ENCODE data around the gene ACTL7B.
"Not testable (repeated sequence)": the region's sequence is repeated elsewhere in the genome, so short reads cannot be mapped to it uniquely, and the experiment has no call there.

ACTL7B gene, protein sequence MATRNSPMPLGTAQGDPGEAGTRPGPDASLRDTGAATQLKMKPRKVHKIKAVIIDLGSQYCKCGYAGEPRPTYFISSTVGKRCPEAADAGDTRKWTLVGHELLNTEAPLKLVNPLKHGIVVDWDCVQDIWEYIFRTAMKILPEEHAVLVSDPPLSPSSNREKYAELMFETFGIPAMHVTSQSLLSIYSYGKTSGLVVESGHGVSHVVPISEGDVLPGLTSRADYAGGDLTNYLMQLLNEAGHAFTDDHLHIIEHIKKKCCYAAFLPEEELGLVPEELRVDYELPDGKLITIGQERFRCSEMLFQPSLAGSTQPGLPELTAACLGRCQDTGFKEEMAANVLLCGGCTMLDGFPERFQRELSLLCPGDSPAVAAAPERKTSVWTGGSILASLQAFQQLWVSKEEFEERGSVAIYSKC

DNA sequence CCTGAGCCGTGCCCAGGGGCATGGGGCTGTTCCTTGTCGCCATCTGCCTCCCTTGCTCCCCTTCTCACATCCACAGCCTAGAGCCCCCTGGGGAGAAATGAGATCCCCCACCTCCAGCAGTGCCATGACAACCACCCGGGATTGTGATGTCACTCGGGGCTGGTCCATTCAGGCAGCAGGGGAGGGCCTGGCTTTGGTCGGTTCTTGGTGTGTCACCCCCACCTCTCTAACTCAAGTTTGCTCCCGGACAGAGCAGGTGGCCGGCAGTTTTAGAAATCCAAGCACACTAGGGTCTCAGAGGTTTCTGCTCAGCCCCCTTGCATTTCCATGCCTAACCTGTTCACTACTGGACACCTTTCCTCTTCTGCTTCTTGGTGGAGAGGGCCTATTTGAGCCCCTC, at the start of gene ACTL7B:
ACTL7B (minus strand) TSS at position 99 of the 400 bp plus-strand sequence; CDS start at position 43, 56 bp downstream.
- Histone ChIP-seq H3K27ac (no peak within 1 kb of the TSS), H3K27me3 (no peaks in the 10 kb centered on the region), H3K4me1 (no peaks in the 10 kb centered on the region), H3K4me3 (no peak within 1 kb of the TSS), H3K9me3 (no peaks in the 10 kb centered on the region), H3K36me3 (no peaks in the 10 kb centered on the region)
- no peak for DNase-seq
- TF ChIP-seq, protein P1, sequence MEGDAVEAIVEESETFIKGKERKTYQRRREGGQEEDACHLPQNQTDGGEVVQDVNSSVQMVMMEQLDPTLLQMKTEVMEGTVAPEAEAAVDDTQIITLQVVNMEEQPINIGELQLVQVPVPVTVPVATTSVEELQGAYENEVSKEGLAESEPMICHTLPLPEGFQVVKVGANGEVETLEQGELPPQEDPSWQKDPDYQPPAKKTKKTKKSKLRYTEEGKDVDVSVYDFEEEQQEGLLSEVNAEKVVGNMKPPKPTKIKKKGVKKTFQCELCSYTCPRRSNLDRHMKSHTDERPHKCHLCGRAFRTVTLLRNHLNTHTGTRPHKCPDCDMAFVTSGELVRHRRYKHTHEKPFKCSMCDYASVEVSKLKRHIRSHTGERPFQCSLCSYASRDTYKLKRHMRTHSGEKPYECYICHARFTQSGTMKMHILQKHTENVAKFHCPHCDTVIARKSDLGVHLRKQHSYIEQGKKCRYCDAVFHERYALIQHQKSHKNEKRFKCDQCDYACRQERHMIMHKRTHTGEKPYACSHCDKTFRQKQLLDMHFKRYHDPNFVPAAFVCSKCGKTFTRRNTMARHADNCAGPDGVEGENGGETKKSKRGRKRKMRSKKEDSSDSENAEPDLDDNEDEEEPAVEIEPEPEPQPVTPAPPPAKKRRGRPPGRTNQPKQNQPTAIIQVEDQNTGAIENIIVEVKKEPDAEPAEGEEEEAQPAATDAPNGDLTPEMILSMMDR (IDR thresholded peaks at IDR 0.05) = no peak
- intact Hi-C loops (cut with DNase I; ENCODE audit: low total_unique reads) = no loop called here

DNA sequence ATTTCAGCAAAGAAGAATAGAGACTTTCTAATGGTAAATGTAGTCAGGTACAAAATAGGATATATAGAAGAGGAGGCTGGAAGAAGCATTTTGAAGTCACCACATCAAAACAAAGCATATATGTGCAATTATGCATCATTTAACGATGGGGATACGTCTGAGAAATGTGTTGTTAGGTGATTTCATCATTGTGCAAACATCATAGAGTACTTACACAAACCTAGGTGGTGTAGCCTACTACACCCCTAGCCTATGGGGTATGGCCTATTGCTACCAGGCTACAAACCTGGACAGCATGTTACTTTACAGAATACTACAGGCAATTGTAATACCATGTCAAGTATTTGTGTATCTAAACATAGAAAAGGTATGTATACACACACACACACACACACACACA, 49.7 kb upstream of the ACTL7B start:
- Histone ChIP-seq H3K27me3 (no peaks in the 10 kb centered on the region), H3K36me3 (peaks cover 91 to 100% (median 94%) of the 10 kb centered on the region in 3 donors), H3K9me3 (no peaks in the 10 kb centered on the region), H3K27ac (no peak overlapping the region), H3K4me1 (no peaks in the 10 kb centered on the region), H3K4me3 (no peak overlapping the region)
- intact Hi-C loops (cut with DNase I; ENCODE audit: low total_unique reads) = no loop called here
- no peak for DNase-seq
- TF ChIP-seq, protein P1 (IDR thresholded peaks at IDR 0.05) = no peak

DNA sequence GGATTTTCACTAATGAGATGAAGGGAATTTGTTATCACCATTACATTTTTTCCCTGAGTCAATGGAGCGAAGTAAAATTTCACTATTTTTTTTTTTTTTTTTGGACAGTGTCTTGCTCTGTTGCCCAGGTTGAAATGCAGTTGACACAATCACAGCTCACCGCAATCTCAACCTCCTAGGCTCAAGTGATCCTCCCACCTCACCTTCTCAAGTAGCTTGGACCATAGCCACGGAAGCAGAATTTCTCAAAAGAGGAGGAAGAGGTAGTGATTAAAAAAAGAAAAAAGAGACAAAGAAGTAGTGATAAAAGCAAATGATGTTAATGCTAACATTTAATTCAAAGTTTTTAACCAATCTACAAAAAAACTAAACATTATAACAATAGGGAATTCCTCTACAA, 48.4 kb upstream of the ACTL7B start:
- intact Hi-C loops (cut with DNase I; ENCODE audit: low total_unique reads) = no loop called here
- TF ChIP-seq, protein P1 (IDR thresholded peaks at IDR 0.05) = no peak
- peaks cover 88 to 100% (median 92%) of the 10 kb centered on the region in 3 donors for H3K36me3 ChIP-seq
- no peak overlapping the region for H3K27ac ChIP-seq
- no peak for DNase-seq
- no peaks in the 10 kb centered on the region for H3K27me3 ChIP-seq
- no peaks in the 10 kb centered on the region for H3K4me1 ChIP-seq
- H3K9me3 ChIP-seq = no peaks in the 10 kb centered on the region
- H3K4me3 ChIP-seq = no peak overlapping the region

DNA sequence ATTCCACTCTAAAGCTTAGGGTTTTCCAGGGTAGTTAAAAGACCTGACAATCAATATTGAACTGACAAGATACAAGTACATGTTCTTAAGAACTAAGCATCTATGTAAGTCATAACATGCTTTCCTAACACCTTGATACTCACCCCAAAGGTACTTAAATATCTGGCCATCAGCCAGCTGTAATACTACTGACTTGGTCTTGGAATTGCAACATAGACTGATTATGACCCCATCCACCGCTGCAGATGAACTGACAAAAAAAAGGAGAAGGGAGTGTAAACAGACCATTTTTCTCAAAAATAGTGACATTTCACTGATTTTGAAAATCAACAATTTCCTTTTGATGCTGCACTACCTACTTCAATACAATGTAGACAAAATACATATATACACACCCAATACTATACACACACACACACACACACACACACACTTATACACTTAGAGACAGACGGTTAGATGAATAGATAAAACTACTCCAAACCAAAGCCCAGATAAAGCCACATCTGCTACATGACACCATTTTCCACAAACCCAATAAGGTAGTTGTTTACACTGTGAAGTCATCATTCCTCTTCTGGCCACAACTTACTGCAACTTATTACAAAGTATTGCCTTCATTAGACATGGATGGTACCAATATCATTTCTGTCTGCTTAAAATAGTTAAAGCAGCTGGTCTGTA, 47.8 kb upstream of the ACTL7B start:
- Histone ChIP-seq H3K4me1 (no peaks in the 10 kb centered on the region), H3K9me3 (no peaks in the 10 kb centered on the region), H3K4me3 (no peak overlapping the region), H3K36me3 (peaks cover 90 to 100% (median 92%) of the 10 kb centered on the region in 3 donors), H3K27ac (no peak overlapping the region), H3K27me3 (no peaks in the 10 kb centered on the region)
- intact Hi-C loops (cut with DNase I; ENCODE audit: low total_unique reads) = no loop called here
- no peak for DNase-seq
- TF ChIP-seq, protein P1 (IDR thresholded peaks at IDR 0.05) = no peak

DNA sequence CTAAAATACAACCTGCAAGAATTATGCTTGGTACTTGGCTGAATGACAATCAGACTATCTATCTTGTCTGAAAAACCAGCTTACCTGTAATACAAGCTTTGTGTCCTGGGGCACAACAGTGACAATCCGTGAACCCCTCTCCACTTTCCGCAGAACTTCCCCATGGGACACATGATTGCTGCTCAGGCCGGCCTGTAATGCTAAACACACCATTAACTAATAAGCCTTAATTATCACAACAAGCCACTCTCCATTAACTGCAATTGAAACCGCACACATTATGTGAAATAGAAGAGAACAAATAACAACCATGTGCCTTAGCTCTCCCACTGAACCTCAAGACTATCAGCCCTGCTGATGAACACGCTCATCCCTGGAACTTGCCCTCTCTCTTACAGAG, 44.4 kb upstream of the ACTL7B start:
- H3K27me3 ChIP-seq = no peaks in the 10 kb centered on the region
- intact Hi-C loops (cut with DNase I; ENCODE audit: low total_unique reads) = no loop called here
- H3K27ac ChIP-seq = no peak overlapping the region
- H3K4me1 ChIP-seq = no peaks in the 10 kb centered on the region
- H3K4me3 ChIP-seq = no peak overlapping the region
- peaks cover 83 to 100% (median 91%) of the 10 kb centered on the region in 3 donors for H3K36me3 ChIP-seq
- DNase-seq = no peak
- TF ChIP-seq, protein P1 (IDR thresholded peaks at IDR 0.05) = no peak
- H3K9me3 ChIP-seq = no peaks in the 10 kb centered on the region

DNA sequence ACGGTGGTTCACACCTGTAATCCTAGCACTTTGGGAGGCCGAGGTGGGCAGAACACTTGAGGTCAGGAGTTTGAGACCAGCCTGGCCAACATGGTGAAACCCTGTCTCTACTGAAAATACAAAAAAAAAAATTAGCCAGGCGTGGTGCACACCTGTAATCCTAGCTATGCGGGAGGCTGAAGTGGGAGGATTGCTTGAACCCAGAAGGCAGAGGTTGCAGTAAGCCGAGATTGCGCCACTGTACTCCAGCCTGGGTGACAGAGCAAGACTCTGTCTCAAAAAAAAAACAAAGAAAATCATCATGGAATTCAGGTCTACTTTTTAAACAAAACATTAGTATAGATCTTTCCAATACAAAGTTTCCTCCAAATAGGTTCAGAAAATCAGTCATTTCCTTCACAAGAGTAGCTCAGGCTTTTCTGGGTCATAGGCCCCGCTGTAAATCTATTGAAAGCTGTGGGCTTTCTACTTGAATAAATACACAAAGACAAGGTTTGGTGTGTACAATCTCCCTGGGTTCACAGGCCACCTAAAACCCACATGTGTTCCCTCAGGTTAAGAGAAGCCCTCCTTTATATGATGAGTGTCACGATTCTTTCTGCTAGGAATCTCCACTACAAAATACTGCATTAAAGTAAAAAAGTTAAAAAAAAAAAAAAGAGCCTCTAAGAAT, 43.4 kb upstream of the ACTL7B start:
- intact Hi-C loops (cut with DNase I; ENCODE audit: low total_unique reads); H3K27me3 ChIP-seq; H3K27ac ChIP-seq; DNase-seq; H3K9me3 ChIP-seq; H3K4me3 ChIP-seq; H3K4me1 ChIP-seq: not testable (repeated sequence)
- peaks cover 78 to 99% (median 91%) of the 10 kb centered on the region in 3 donors for H3K36me3 ChIP-seq

All from tibial artery (tissue), 4 donors.